ENCODE measurements around the gene NANOS2. TPM values are rescaled to one million over a fixed set of nuclear protein-coding genes. Genes with fewer than 3 reads are reported as not detected.

Gene NANOS2
- total and polyA plus RNA-seq, 2 of the 13 experiments (the other 11 are each of a cell fraction or from before 2014, with no cell fraction given), result not detected

DNA sequence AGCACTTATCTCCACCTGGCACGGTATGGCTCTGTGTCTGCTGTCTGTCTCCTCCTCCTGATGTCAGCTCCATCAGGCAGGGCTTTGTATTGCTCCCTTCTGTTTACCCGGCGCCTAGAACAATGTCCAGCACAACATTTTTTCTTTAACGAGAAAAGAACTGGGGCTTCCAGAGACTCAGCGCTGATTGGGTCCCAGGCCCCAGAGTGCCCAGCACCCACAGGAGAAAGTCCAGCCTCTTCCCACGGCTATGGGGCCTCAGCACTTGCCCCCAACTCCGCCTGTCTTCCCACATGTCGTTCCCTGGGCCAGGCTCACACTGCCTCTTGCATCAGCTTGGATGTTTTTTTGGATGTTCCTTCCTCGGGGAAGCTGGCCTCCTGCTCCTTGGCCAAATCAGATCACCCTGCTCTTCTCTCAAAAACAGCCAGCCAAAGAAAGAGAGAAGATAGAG is 19.0 kb downstream of the NANOS2 start (continued):
- no peak for TF ChIP-seq ATF3 (CRISPR knock-in tag; IDR thresholded peaks at IDR 0.05)
- TF ChIP-seq, protein P1, sequence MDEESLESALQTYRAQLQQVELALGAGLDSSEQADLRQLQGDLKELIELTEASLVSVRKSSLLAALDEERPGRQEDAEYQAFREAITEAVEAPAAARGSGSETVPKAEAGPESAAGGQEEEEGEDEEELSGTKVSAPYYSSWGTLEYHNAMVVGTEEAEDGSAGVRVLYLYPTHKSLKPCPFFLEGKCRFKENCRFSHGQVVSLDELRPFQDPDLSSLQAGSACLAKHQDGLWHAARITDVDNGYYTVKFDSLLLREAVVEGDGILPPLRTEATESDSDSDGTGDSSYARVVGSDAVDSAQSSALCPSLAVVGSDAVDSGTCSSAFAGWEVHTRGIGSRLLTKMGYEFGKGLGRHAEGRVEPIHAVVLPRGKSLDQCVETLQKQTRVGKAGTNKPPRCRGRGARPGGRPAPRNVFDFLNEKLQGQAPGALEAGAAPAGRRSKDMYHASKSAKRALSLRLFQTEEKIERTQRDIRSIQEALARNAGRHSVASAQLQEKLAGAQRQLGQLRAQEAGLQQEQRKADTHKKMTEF (CRISPR knock-in tag; IDR thresholded peaks at IDR 0.05), result 0 out of 2 replicates have a peak, but pooled peaks have one; percentile 27
- peak; percentile 44 for TF ChIP-seq PHF8 (CRISPR knock-in tag; IDR thresholded peaks at IDR 0.05)
- TF ChIP-seq, protein P2, sequence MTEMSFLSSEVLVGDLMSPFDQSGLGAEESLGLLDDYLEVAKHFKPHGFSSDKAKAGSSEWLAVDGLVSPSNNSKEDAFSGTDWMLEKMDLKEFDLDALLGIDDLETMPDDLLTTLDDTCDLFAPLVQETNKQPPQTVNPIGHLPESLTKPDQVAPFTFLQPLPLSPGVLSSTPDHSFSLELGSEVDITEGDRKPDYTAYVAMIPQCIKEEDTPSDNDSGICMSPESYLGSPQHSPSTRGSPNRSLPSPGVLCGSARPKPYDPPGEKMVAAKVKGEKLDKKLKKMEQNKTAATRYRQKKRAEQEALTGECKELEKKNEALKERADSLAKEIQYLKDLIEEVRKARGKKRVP (CRISPR knock-in tag; IDR thresholded peaks at IDR 0.05), result peak in 1 of 2 experiments; percentile 96; a peak in 2 of 4 replicates
- peak; percentile 41; the same call in 1 of the 2 replicates for TF ChIP-seq ZBTB25 (CRISPR knock-in tag; IDR thresholded peaks at IDR 0.05)
- TF ChIP-seq HHEX (CRISPR knock-in tag; IDR thresholded peaks at IDR 0.05), result no peak
- TF ChIP-seq GPBP1L1 (CRISPR knock-in tag; IDR thresholded peaks at IDR 0.05), result no peak
- TF ChIP-seq THYN1 (CRISPR knock-in tag; IDR thresholded peaks at IDR 0.05; ENCODE audit: borderline replicate concordance, low read depth), result no peak
- TF ChIP-seq ZKSCAN8 (CRISPR knock-in tag; IDR thresholded peaks at IDR 0.05; ENCODE audit: borderline replicate concordance), result peak; percentile 75; the same call in 1 of the 2 replicates
- TF ChIP-seq ZNF234 (CRISPR knock-in tag; conservative IDR thresholded peaks at IDR 0.05), result no peak
- peak; percentile 78; the same call in 1 of the 2 replicates for TF ChIP-seq ZNF362 (CRISPR knock-in tag; IDR thresholded peaks at IDR 0.05; ENCODE audit: borderline replicate concordance)
- peak; percentile 40 for TF ChIP-seq RBM22 (optimal IDR thresholded peaks at IDR 0.05; ENCODE audit: low read length)
- 0 out of 2 replicates have a peak, but pooled peaks have one; percentile 28 for TF ChIP-seq DNMT3B (CRISPR knock-in tag; conservative IDR thresholded peaks at IDR 0.05)
- no peak for TF ChIP-seq FOXM1 (CRISPR knock-in tag; IDR thresholded peaks at IDR 0.05)
- TF ChIP-seq RELA (CRISPR knock-in tag; IDR thresholded peaks at IDR 0.05), result no peak
- no peak for TF ChIP-seq CHD2 (IDR thresholded peaks at IDR 0.05; ENCODE audit: low read depth, low read length)
- no peak for TF ChIP-seq ZNF256 (CRISPR knock-in tag; conservative IDR thresholded peaks at IDR 0.05)
- TF ChIP-seq, protein P3, sequence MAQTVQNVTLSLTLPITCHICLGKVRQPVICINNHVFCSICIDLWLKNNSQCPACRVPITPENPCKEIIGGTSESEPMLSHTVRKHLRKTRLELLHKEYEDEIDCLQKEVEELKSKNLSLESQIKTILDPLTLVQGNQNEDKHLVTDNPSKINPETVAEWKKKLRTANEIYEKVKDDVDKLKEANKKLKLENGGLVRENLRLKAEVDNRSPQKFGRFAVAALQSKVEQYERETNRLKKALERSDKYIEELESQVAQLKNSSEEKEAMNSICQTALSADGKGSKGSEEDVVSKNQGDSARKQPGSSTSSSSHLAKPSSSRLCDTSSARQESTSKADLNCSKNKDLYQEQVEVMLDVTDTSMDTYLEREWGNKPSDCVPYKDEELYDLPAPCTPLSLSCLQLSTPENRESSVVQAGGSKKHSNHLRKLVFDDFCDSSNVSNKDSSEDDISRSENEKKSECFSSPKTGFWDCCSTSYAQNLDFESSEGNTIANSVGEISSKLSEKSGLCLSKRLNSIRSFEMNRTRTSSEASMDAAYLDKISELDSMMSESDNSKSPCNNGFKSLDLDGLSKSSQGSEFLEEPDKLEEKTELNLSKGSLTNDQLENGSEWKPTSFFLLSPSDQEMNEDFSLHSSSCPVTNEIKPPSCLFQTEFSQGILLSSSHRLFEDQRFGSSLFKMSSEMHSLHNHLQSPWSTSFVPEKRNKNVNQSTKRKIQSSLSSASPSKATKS (CRISPR knock-in tag; IDR thresholded peaks at IDR 0.05), result no peak
- no peak for TF ChIP-seq ETV6 (CRISPR knock-in tag; conservative IDR thresholded peaks at IDR 0.05)
- no peak for TF ChIP-seq SMYD3 (CRISPR knock-in tag; IDR thresholded peaks at IDR 0.05)
- peak; percentile 50 for TF ChIP-seq FOXA3 (CRISPR knock-in tag; IDR thresholded peaks at IDR 0.05)
- no peak for TF ChIP-seq MED8 (CRISPR knock-in tag; IDR thresholded peaks at IDR 0.05; ENCODE audit: insufficient replicate concordance)
- peak; percentile 77; the same call in 1 of the 2 replicates for TF ChIP-seq ISL2 (CRISPR knock-in tag; IDR thresholded peaks at IDR 0.05)

Data from HepG2 (cell line).